PC-3 (cell line): ENCODE data around the gene PDZD2. TPM values are rescaled to one million over a fixed set of nuclear protein-coding genes. Genes with fewer than 3 reads are reported as not detected.

Experiments
- ATAC-seq: fragments of 200-7000 bp; cut with Tn5 transposase; 2 replicates; pipeline ENCODE4 v1.9.1; 2020; ENCODE audit warnings: mild to moderate bottlenecking, moderate library complexity
- BruUV-seq: library from RNA; stranded (reverse); fragments of 400-500 nt; replicated peaks from 2 replicates; lab custom pipeline; 2021; lab: Mats Ljungman, UMichigan
- CTCF ChIA-PET: fragments of 300-600 bp; sonication (Branson Sonifier 250); formaldehyde crosslinking; loops from one replicate; lab custom pipeline; 2022; ENCODE audit warnings: antibody characterized with exemption; lab: Charles Lee
- POLR2A ChIA-PET: fragments of 300-600 bp; sonication (Branson Sonifier 250); formaldehyde crosslinking; loops from one replicate; lab custom pipeline; 2022; ENCODE audit warnings: antibody characterized with exemption; ENCODE audit not compliant: unreplicated experiment; lab: Charles Lee
- DNase-seq: peaks from one replicate; pipeline ENCODE4 v3.0.0-alpha.2; 2015
- H2AFZ ChIP-seq: fragments of 300-600 bp; sonication (generic); 2 replicates; pipeline ENCODE4 v1.6.0; 2016; ENCODE audit warnings: antibody characterized with exemption, low read length
- H3F3A ChIP-seq: fragments of 300-600 bp; sonication (generic); one replicate; pipeline ENCODE4 v1.6.0; 2017; ENCODE audit warnings: antibody characterized with exemption, low read length, control low read depth, mild to moderate bottlenecking; ENCODE audit not compliant: unreplicated experiment
- H3K27ac ChIP-seq: fragments of 300-600 bp; sonication (generic); 2 replicates; pipeline ENCODE4 v1.5.1; 2016; ENCODE audit warnings: mild to moderate bottlenecking, low read length
- H3K27me3 ChIP-seq: fragments of 300-600 bp; sonication (generic); 2 replicates; pipeline ENCODE4 v1.6.1; 2016; ENCODE audit warnings: low read length, mixed read lengths
- H3K36me3 ChIP-seq: fragments of 300-600 bp; sonication (generic); 2 replicates; pipeline ENCODE4 v1.6.1; 2016; ENCODE audit warnings: low read depth, mixed run types, low read length, mixed read lengths
- H3K4me1 ChIP-seq: fragments of 300-600 bp; sonication (generic); 2 replicates; pipeline ENCODE4 v1.5.1; 2016; ENCODE audit warnings: low read length; ENCODE audit not compliant: insufficient read depth
- H3K4me2 ChIP-seq: fragments of 300-600 bp; sonication (generic); 2 replicates; pipeline ENCODE4 v1.6.0; 2016; ENCODE audit warnings: low read length
- H3K4me3 ChIP-seq: fragments of 300-600 bp; sonication (generic); 2 replicates; pipeline ENCODE4 v1.5.1; 2016; ENCODE audit warnings: mild to moderate bottlenecking, low read length, mixed read lengths
- H3K79me2 ChIP-seq: fragments of 300-600 bp; sonication (generic); 2 replicates; pipeline ENCODE4 v1.6.1; 2017; ENCODE audit warnings: low read length, mixed read lengths
- H3K9ac ChIP-seq: fragments of 300-600 bp; sonication (generic); 2 replicates; pipeline ENCODE4 v1.6.0; 2016; ENCODE audit warnings: mild to moderate bottlenecking, low read length
- H3K9me2 ChIP-seq: fragments of 300-600 bp; sonication (generic); replicated peaks from 2 replicates; pipeline ENCODE4 v1.6.1; 2016; ENCODE audit warnings: mixed run types, low read length, mixed read lengths
- H3K9me3 ChIP-seq: fragments of 300-600 bp; sonication (generic); 2 replicates; pipeline ENCODE4 v1.6.1; 2016; ENCODE audit warnings: low read length, mixed read lengths
- H4K20me1 ChIP-seq: fragments of 300-600 bp; sonication (generic); 2 replicates; pipeline ENCODE4 v1.6.1; 2016; ENCODE audit warnings: low read length, mixed read lengths
- EZH2 ChIP-seq: fragments of 300-600 bp; sonication (generic); IDR thresholded peaks from one replicate; pipeline ENCODE4 v1.6.1; 2017; ENCODE audit warnings: antibody characterized with exemption, mild to moderate bottlenecking, low read length; ENCODE audit not compliant: unreplicated experiment
- EZH2phosphoT487 ChIP-seq: fragments of 300-600 bp; sonication (generic); IDR thresholded peaks from 2 replicates; pipeline ENCODE4 v1.6.1; 2018; ENCODE audit warnings: mild to moderate bottlenecking, antibody characterized with exemption, low read length, borderline replicate concordance
- intact Hi-C: fragments of 100-400 bp; cut with micrococcal nuclease; formaldehyde crosslinking; loops from 2 replicates; pipeline ENCODE4 v1.9.0; 2023
- total RNA-seq: library from RNA; depleted of rRNA; stranded (reverse); fragments of >200 nt; gene quantifications from 2 replicates; pipeline ENCODE4 v1.2.3, GENCODE V29; 2014
- TF ChIP-seq, protein P1 (sequence below): fragments of 300-600 bp; sonication (generic); conservative IDR thresholded peaks from 2 replicates; pipeline ENCODE4 v1.5.1; 2017; ENCODE audit warnings: antibody characterized with exemption, low read depth, mild to moderate bottlenecking, low read length

Gene PDZD2
- total RNA-seq, 1 experiment from 2014 or later: 2.0 TPM

DNA sequence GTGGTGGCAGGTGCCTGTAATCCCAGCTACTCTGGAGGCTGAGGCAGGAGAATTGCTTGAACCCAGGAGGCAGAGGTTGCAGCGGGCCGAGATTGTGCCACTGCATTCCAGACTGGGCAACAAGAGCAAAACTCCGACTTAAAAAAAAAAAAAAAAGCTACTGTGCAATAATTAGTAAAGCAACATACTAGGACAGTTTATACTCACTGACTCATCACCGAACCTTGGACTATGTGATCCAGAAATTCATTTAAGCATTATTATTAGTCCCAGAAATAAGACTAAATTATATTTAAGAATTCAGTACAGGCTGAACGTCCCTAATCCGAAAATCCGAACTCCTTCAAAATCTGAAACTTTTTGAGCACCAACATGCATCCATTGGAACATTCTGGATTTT lies 497.4 kb downstream of the PDZD2 start:
- no peak for TF ChIP-seq EZH2phosphoT487
- TF ChIP-seq, protein P1, sequence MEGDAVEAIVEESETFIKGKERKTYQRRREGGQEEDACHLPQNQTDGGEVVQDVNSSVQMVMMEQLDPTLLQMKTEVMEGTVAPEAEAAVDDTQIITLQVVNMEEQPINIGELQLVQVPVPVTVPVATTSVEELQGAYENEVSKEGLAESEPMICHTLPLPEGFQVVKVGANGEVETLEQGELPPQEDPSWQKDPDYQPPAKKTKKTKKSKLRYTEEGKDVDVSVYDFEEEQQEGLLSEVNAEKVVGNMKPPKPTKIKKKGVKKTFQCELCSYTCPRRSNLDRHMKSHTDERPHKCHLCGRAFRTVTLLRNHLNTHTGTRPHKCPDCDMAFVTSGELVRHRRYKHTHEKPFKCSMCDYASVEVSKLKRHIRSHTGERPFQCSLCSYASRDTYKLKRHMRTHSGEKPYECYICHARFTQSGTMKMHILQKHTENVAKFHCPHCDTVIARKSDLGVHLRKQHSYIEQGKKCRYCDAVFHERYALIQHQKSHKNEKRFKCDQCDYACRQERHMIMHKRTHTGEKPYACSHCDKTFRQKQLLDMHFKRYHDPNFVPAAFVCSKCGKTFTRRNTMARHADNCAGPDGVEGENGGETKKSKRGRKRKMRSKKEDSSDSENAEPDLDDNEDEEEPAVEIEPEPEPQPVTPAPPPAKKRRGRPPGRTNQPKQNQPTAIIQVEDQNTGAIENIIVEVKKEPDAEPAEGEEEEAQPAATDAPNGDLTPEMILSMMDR: no peak
- TF ChIP-seq EZH2: no peak
- no peaks in the 10 kb centered on the region for H3K9me2 ChIP-seq
- ChIA-PET POLR2A (interaction anchor here (0.6 kb wide), 1 partner anchor 16 kb away, joined by 5 read pairs; no protein-coding TSS in a partner anchor), CTCF (interaction anchor here (0.6 kb wide), 1 partner anchor 104 kb away, joined by 3 read pairs; no protein-coding TSS in a partner anchor)
- H3F3A ChIP-seq: no peaks in the 10 kb centered on the region
- no peaks in the 10 kb centered on the region for H3K9me3 ChIP-seq
- no peaks in the 10 kb centered on the region for H3K4me1 ChIP-seq
- DNase-seq: no peak
- no peak overlapping the region for H3K9ac ChIP-seq
- H2AFZ ChIP-seq: no peak overlapping the region
- peaks cover 19% of the 10 kb centered on the region; the same call in 1 of the 2 replicates for H3K79me2 ChIP-seq
- ATAC-seq: no peak
- H3K4me3 ChIP-seq: no peak overlapping the region
- H3K36me3 ChIP-seq: peaks cover 11% of the 10 kb centered on the region
- BruUV-seq: no TSS peak
- intact Hi-C loops: no loop called here
- no peak overlapping the region for H3K27ac ChIP-seq
- no peaks in the 10 kb centered on the region; the same call in 1 of the 2 replicates for H4K20me1 ChIP-seq
- no peaks in the 10 kb centered on the region for H3K27me3 ChIP-seq
- no peak overlapping the region for H3K4me2 ChIP-seq

DNA sequence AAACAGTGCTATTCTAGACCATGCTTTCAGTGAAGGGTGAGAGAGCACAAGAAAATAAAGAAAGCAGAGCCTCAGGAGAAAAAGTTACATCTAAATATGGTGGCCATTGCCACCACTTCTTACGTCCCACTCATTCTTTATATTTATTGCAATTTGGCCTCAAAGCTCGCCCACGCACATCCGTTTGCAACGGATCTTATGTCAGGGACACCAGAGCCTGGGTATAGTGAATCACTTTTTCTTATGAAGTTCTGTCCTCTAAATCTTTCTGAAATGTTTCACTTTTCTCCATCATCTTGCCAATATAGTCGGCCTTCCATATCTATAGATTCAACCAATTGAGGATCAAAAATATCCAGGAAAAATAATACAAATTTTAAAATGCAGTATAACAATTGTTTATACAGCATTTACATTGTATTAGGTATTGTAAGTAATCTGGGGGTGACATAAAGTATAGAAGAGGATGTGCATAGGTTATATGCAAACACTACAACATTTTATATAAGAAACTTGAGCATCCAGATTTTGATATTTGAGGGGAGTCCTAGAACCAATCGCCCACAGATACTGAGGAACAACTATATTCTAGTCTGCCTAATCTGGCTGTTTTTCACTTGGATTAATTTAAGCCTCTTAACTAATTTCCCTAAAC lies 500.0 kb downstream of the PDZD2 start:
- no peaks in the 10 kb centered on the region for H3K9me3 ChIP-seq
- CTCF ChIA-PET: no interaction called here
- no peak overlapping the region for H3K27ac ChIP-seq
- DNase-seq: no peak
- no peak overlapping the region for H3K9ac ChIP-seq
- H4K20me1 ChIP-seq: no peaks in the 10 kb centered on the region; the same call in 1 of the 2 replicates
- ATAC-seq: no peak
- POLR2A ChIA-PET: no interaction called here
- peaks cover 25% of the 10 kb centered on the region for H3K79me2 ChIP-seq
- no peak overlapping the region for H3K4me2 ChIP-seq
- no peak overlapping the region for H2AFZ ChIP-seq
- no peaks in the 10 kb centered on the region for H3F3A ChIP-seq
- no peak overlapping the region for H3K4me3 ChIP-seq
- H3K9me2 ChIP-seq: no peaks in the 10 kb centered on the region
- no TSS peak for BruUV-seq
- intact Hi-C loops: no loop called here
- TF ChIP-seq, protein P1: no peak
- no peak for TF ChIP-seq EZH2
- no peak for TF ChIP-seq EZH2phosphoT487
- H3K4me1 ChIP-seq: no peaks in the 10 kb centered on the region
- no peaks in the 10 kb centered on the region for H3K27me3 ChIP-seq
- H3K36me3 ChIP-seq: peaks cover 11% of the 10 kb centered on the region
